Chondrocyte (in vitro differentiated cells): ENCODE data around the gene COL18A1. TPM values are rescaled to one million over a fixed set of nuclear protein-coding genes. Genes with fewer than 3 reads are reported as not detected.

Source experiments
- DNase-seq: peaks from one replicate; pipeline ENCODE4 v3.0.0; 2021; ENCODE audit warnings: mixed read lengths, low spot score
- H3K27ac Mint-ChIP-seq: one replicate; pipeline ENCODE4 v1.8.0; 2021; ENCODE audit warnings: mild to moderate bottlenecking, moderate library complexity, mixed read lengths; ENCODE audit not compliant: unreplicated experiment
- H3K27me3 Mint-ChIP-seq: 2 replicates; pipeline ENCODE4 v1.8.0; 2021; ENCODE audit warnings: low read depth, mixed read lengths
- H3K36me3 Mint-ChIP-seq: 2 replicates; pipeline ENCODE4 v1.8.0; 2021; ENCODE audit warnings: low read depth, mixed read lengths
- H3K4me1 Mint-ChIP-seq: 2 replicates; pipeline ENCODE4 v1.8.0; 2021; ENCODE audit warnings: low read depth, mild to moderate bottlenecking, mixed read lengths
- H3K4me3 Mint-ChIP-seq: one replicate; pipeline ENCODE4 v1.8.0; 2021; ENCODE audit warnings: mild to moderate bottlenecking, moderate library complexity, mixed read lengths; ENCODE audit not compliant: unreplicated experiment
- H3K9me3 Mint-ChIP-seq: 2 replicates; pipeline ENCODE4 v1.8.0; 2021; ENCODE audit warnings: low read depth, mixed read lengths
- CTCF ChIP-seq: fragments of 200-600 bp; sonication (generic); IDR thresholded peaks from 2 replicates; pipeline ENCODE4 v1.5.0; 2021; ENCODE audit warnings: antibody characterized with exemption, mild to moderate bottlenecking, moderate library complexity
- total RNA-seq: library from RNA; stranded (reverse); gene quantifications from 3 replicates; pipeline ENCODE4 v1.2.1, GENCODE V29; 2021

The COL18A1 gene
- total RNA-seq, 1 donor from 2014 or later = 616 TPM

DNA sequence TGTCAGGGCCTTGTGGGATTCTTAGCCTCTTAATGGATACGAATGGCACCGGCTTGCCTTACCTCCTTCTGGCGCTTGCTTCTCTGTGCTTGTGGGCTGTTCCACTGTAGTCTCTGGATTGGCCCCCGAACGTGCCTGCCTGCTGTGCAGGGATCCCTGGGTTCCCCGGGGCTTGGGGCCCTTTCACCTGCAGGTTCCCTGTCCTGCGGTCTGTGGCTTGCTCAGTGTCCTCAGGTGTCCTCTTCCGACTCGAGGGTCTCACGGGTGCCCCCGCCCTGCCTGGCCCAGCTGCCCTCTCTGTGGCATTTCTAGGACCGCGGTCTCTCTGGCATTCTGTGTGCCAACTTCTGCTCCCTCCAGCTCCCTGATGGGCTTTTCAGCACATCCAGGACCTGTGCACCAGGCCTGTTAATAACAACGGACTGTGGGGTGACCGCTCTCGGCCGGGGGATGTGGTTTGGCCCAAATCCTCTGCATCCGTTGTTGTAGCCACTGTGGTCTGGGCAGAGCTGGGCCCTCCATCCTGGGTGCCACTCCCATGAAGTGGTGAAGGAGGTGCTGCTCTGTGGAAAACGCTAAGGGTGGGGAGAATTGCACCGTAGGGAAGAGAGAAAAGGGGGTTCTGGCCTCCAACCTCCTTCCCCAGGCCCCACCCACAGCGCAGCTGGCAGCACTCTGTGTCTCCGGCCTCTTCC, 12.4 kb downstream of the COL18A1 start:
- no peak for TF ChIP-seq CTCF
- Mint-ChIP-seq H3K9me3 (no peaks in the 10 kb centered on the region), H3K27ac (no peak overlapping the region), H3K36me3 (peaks cover 1% of the 10 kb centered on the region), H3K4me3 (no peak overlapping the region), H3K4me1 (peaks cover 53% of the 10 kb centered on the region), H3K27me3 (no peaks in the 10 kb centered on the region)
- DNase-seq = peak; percentile 87

DNA sequence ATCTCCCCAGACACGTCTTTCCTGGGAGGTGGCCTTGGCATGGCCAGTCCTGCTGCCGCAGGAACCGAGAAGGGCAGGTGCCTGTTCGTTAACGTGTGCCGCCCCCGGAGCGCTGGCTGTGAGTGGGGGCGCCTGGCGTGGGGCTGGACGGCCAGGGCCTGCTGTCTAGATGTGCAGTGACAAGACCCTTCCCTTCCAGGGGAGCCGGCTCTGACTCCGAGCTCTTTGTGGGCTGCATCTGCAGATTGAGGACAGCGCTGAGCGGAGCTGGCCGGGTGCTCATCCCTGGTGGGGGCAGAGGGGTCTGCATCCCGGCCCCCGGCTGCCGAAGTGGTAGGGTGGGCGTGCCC, 13.0 kb downstream of the COL18A1 start:
- H3K4me3 Mint-ChIP-seq = no peak overlapping the region
- no peak for TF ChIP-seq CTCF

GRCh38 chr21:45418301-45419071, 13.5 kb downstream of the COL18A1 start:
- Mint-ChIP-seq H3K9me3 (no peaks in the 10 kb centered on the region), H3K27ac (no peak overlapping the region), H3K4me1 (peaks cover 50% of the 10 kb centered on the region), H3K36me3 (peaks cover 1% of the 10 kb centered on the region), H3K27me3 (no peaks in the 10 kb centered on the region), H3K4me3 (no peak overlapping the region)
- no peak for TF ChIP-seq CTCF
- peak; percentile 94 for DNase-seq

More for the DNA sequence above, 13.0 kb downstream of the COL18A1 start:
- H3K36me3 Mint-ChIP-seq = peaks cover 1% of the 10 kb centered on the region
- H3K9me3 Mint-ChIP-seq = no peaks in the 10 kb centered on the region
- H3K27ac Mint-ChIP-seq = no peak overlapping the region
- H3K27me3 Mint-ChIP-seq = no peaks in the 10 kb centered on the region
- H3K4me1 Mint-ChIP-seq = peaks cover 49% of the 10 kb centered on the region
- peak; percentile 80 for DNase-seq

DNA sequence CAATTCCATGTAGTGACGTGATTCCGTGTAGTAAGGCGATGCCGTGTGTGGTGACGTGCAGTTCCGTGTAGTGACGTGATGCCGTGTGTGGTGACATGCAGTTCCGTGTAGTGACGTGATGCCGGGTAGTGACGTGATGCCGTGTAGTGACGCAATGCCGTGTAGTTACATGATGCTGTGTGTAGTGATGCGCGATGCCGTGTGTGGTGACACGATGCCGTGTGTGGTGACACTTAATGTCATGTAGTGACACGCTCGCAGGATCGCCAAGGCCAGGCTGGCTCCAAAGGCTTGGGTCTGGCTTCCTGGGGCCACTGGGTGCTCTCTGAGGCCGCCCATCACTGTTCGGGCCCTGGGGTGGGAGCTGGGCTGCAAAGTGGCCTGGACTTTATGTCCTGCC, 14.2 kb downstream of the COL18A1 start:
- H3K36me3 Mint-ChIP-seq = peaks cover 1% of the 10 kb centered on the region
- peaks cover 50% of the 10 kb centered on the region for H3K4me1 Mint-ChIP-seq
- no peak overlapping the region for H3K27ac Mint-ChIP-seq
- H3K9me3 Mint-ChIP-seq = no peaks in the 10 kb centered on the region
- no peak overlapping the region for H3K4me3 Mint-ChIP-seq
- H3K27me3 Mint-ChIP-seq = no peaks in the 10 kb centered on the region
- DNase-seq = peak; percentile 80
- no peak for TF ChIP-seq CTCF

GRCh38 chr21:45420061-45421041, 15.4 kb downstream of the COL18A1 start:
- Mint-ChIP-seq H3K27me3 (no peaks in the 10 kb centered on the region), H3K36me3 (peaks cover 1% of the 10 kb centered on the region), H3K27ac (no peak overlapping the region), H3K4me3 (no peak overlapping the region), H3K4me1 (peaks cover 44% of the 10 kb centered on the region), H3K9me3 (no peaks in the 10 kb centered on the region)
- DNase-seq = peak; percentile 82
- TF ChIP-seq CTCF = no peak
